Mesothelial cell of epicardium (in vitro differentiated cells): Measurements from ENCODE around the gene SLC12A6. TPM values are rescaled to one million over a fixed set of nuclear protein-coding genes. Genes with fewer than 3 reads are reported as not detected.

Experiments
- DNase-seq, 2 experiments: peaks; one replicate each; pipeline ENCODE4 v3.0.0; 2021; ENCODE audit warnings: low spot score in 2 of 2; ENCODE audit not compliant: unreplicated experiment in 2 of 2
- H3K27ac Mint-ChIP-seq: 2 replicates; pipeline ENCODE4 v1.8.0; 2021; ENCODE audit warnings: mixed read lengths
- H3K27me3 Mint-ChIP-seq: 2 replicates; pipeline ENCODE4 v1.8.0; 2021; ENCODE audit warnings: low read depth, mixed read lengths
- H3K36me3 Mint-ChIP-seq: 2 replicates; pipeline ENCODE4 v1.8.0; 2021; ENCODE audit warnings: mixed read lengths
- H3K4me1 Mint-ChIP-seq: 2 replicates; pipeline ENCODE4 v1.8.0; 2021; ENCODE audit warnings: mixed read lengths
- H3K4me3 Mint-ChIP-seq: 2 replicates; pipeline ENCODE4 v1.8.0; 2021; ENCODE audit warnings: mild to moderate bottlenecking, moderate library complexity, mixed read lengths
- H3K9me3 Mint-ChIP-seq: 2 replicates; pipeline ENCODE4 v1.8.0; 2021; ENCODE audit warnings: mixed read lengths
- total RNA-seq: library from RNA; stranded (reverse); gene quantifications from 3 replicates; pipeline ENCODE4 v1.2.1, GENCODE V29; 2021
- TF ChIP-seq, protein P1 (sequence below): fragments of 200-600 bp; sonication (generic); IDR thresholded peaks from one replicate; pipeline ENCODE4 v1.5.0; 2021; ENCODE audit warnings: antibody characterized with exemption; ENCODE audit not compliant: unreplicated experiment

SLC12A6 gene
- total RNA-seq, 1 donor from 2014 or later = 23.7 TPM

DNA sequence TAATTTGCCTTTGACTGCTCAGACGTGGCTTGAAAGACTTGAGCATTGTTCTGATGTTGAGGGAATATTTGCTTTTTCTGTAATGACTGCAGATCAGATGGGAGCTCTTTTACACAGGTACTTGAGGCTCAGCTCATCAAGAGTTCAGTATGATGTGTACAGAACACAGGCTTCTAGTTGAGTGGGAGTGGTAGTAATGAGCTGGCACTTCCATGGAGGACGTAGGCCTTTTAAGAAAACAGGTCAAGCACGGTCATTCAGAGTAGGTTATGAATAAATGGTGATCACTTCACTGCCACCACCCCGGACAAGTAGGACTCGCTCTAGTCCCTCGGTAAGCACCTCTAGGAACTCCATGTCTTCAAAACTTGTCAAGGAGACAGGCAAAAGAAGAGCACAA is 104.0 kb downstream of the SLC12A6 start:
- Mint-ChIP-seq H3K4me1 (no peaks in the 10 kb centered on the region), H3K27me3 (no peaks in the 10 kb centered on the region), H3K4me3 (no peak overlapping the region), H3K27ac (no peak overlapping the region), H3K9me3 (no peaks in the 10 kb centered on the region), H3K36me3 (peaks cover 27% of the 10 kb centered on the region)
- TF ChIP-seq, protein P1, sequence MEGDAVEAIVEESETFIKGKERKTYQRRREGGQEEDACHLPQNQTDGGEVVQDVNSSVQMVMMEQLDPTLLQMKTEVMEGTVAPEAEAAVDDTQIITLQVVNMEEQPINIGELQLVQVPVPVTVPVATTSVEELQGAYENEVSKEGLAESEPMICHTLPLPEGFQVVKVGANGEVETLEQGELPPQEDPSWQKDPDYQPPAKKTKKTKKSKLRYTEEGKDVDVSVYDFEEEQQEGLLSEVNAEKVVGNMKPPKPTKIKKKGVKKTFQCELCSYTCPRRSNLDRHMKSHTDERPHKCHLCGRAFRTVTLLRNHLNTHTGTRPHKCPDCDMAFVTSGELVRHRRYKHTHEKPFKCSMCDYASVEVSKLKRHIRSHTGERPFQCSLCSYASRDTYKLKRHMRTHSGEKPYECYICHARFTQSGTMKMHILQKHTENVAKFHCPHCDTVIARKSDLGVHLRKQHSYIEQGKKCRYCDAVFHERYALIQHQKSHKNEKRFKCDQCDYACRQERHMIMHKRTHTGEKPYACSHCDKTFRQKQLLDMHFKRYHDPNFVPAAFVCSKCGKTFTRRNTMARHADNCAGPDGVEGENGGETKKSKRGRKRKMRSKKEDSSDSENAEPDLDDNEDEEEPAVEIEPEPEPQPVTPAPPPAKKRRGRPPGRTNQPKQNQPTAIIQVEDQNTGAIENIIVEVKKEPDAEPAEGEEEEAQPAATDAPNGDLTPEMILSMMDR = no peak
- no peak for DNase-seq

DNA sequence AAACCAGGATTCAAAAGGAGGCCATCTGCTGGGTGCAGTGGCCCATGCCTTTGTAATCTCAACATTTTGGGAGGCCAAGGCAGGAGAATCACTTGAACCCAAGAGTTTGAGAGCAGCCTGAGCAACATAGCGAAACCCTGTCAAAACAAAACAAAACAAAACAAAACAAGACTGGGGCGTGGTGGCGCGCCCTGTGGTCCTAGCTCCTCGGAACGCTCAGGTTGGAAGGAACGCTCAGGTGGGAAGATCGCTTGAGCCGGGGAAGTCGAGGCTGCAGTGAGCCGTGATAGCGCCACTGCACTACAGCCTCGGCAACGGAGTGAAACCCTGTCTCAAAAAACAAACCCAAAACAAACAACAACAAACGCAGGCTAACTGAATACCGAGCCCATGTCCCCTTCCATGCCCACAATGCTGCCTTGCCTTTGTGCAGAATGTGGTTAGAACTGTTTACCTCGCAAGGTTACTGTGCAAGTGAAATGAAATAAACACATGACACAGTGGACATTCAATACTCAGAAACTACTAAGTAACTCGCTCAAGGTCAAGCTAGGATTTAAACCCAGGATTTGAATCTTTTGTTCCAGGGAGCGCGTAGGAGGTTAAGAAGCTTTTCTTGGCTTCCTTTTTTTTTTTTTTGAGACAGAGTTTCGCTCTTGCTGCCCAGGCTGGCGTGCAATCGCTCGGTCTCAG is 113.5 kb downstream of the SLC12A6 start:
- peaks cover 14% of the 10 kb centered on the region for H3K36me3 Mint-ChIP-seq
- H3K27ac Mint-ChIP-seq = peak overlapping the region; percentile 98
- H3K9me3 Mint-ChIP-seq = no peaks in the 10 kb centered on the region
- H3K27me3 Mint-ChIP-seq = no peaks in the 10 kb centered on the region
- peaks cover 19% of the 10 kb centered on the region for H3K4me1 Mint-ChIP-seq
- H3K4me3 Mint-ChIP-seq = peak overlapping the region; percentile 90
- no peak for DNase-seq
- TF ChIP-seq, protein P1 = no peak

- Mint-ChIP-seq H3K4me1 (no peaks in the 10 kb centered on the region), H3K4me3 (no peak overlapping the region), H3K27me3 (no peaks in the 10 kb centered on the region), H3K36me3 (no peaks in the 10 kb centered on the region), H3K27ac (no peak overlapping the region), H3K9me3 (no peaks in the 10 kb centered on the region)
- DNase-seq = no peak
- TF ChIP-seq, protein P1 = no peak
These were observed 119.9 kb downstream of the SLC12A6 start for GRCh38 chr15:34217587-34218225.

- TF ChIP-seq, protein P1 = no peak
- Mint-ChIP-seq H3K27me3 (no peaks in the 10 kb centered on the region), H3K36me3 (no peaks in the 10 kb centered on the region), H3K9me3 (no peaks in the 10 kb centered on the region), H3K4me1 (no peaks in the 10 kb centered on the region), H3K27ac (no peak overlapping the region), H3K4me3 (no peak overlapping the region)
- DNase-seq = no peak
These were observed 120.9 kb downstream of the SLC12A6 start for GRCh38 chr15:34216527-34217270.

GRCh38 chr15:34214135-34214534 is 123.4 kb downstream of the SLC12A6 start:
- Mint-ChIP-seq H3K36me3 (no peaks in the 10 kb centered on the region), H3K27me3 (no peaks in the 10 kb centered on the region), H3K9me3 (no peaks in the 10 kb centered on the region), H3K27ac (no peak overlapping the region), H3K4me3 (no peak overlapping the region), H3K4me1 (no peaks in the 10 kb centered on the region)
- DNase-seq = no peak
- TF ChIP-seq, protein P1 = no peak
